ENCODE results near the gene B3GAT1. TPM values are rescaled to one million over a fixed set of nuclear protein-coding genes. Genes with fewer than 3 reads are reported as not detected.

The B3GAT1 gene
- not detected in 2 replicates for total RNA-seq

GRCh38 chr11:134412203-134413042 is at the start of gene B3GAT1:
Gene B3GAT1, minus strand, starts transcription at chr11:134412242. Its CDS starts 24,583 bp downstream, at chr11:134387659.

GRCh38 chr11:134331354-134332188 is 80.5 kb downstream of the B3GAT1 start, which contains the start of gene GLB1L2:
Gene GLB1L2, plus strand, starts transcription at chr11:134331988. Its CDS starts 74 bp downstream, at chr11:134332062.

Other genes starting within 250 kb of the B3GAT1 start
- 5.5 and 7.2 TPM in 2 replicates for gene NCAPD3, start 188.3 kb downstream of the B3GAT1 start, total RNA-seq
- 38.0 and 51.4 TPM in 2 replicates for gene VPS26B, start 187.6 kb downstream of the B3GAT1 start, total RNA-seq
- 39.8 and 48.6 TPM in 2 replicates for gene THYN1, start 158.9 kb downstream of the B3GAT1 start, total RNA-seq
- 13.1 and 13.2 TPM in 2 replicates for gene ACAD8, start 158.7 kb downstream of the B3GAT1 start, total RNA-seq
- gene GLB1L3, start 135.9 kb downstream of the B3GAT1 start, total RNA-seq = not detected in 2 replicates
- gene GLB1L2, start 80.3 kb downstream of the B3GAT1 start, total RNA-seq = 1.7 and 2.9 TPM in 2 replicates